ENCODE results near the gene DYRK4. TPM values are rescaled to one million over a fixed set of nuclear protein-coding genes. Genes with fewer than 3 reads are reported as not detected.

The DYRK4 gene
- total and polyA plus RNA-seq, 2 of the 13 experiments (the other 11 are each of a cell fraction or from before 2014, with no cell fraction given): 29.4 to 40.2 TPM

DNA sequence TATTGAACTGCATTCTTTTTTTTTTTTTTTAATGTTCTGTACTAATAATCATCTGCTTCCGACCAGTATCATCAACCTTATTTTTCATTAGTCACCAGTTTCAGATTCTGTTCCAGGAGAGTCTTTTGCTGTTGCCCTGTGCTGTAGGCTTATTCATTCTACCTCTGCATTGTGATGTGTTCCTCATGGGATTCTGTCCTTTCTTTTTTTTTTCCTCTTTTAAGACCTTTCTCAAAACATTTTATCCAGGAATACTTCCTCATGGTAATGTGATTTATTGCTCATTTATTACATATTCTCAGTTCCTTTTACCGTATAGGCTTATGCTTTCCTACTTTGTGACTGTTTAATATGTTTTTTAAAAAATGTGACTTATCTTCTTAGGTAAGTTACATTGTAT, 91.7 kb downstream of the DYRK4 start:
- no peak overlapping the region for H3K27ac ChIP-seq (ENCODE audit: extremely low read length, insufficient read depth, low read length)
- TF ChIP-seq, protein P1, sequence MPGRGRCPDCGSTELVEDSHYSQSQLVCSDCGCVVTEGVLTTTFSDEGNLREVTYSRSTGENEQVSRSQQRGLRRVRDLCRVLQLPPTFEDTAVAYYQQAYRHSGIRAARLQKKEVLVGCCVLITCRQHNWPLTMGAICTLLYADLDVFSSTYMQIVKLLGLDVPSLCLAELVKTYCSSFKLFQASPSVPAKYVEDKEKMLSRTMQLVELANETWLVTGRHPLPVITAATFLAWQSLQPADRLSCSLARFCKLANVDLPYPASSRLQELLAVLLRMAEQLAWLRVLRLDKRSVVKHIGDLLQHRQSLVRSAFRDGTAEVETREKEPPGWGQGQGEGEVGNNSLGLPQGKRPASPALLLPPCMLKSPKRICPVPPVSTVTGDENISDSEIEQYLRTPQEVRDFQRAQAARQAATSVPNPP (CRISPR knock-in tag; IDR thresholded peaks at IDR 0.05): no peak
- no peak for TF ChIP-seq ZEB1 (IDR thresholded peaks at IDR 0.05; ENCODE audit: insufficient replicate concordance, low read depth)
- TF ChIP-seq NR2F1 (CRISPR knock-in tag; IDR thresholded peaks at IDR 0.05): no peak
- no peak for TF ChIP-seq SALL2 (CRISPR knock-in tag; IDR thresholded peaks at IDR 0.05)
- no peak for TF ChIP-seq ZSCAN20 (CRISPR knock-in tag; IDR thresholded peaks at IDR 0.05; ENCODE audit: borderline replicate concordance)
- TF ChIP-seq ZSCAN29 (CRISPR knock-in tag; conservative IDR thresholded peaks at IDR 0.05): no peak
- no peak for TF ChIP-seq ZFP82 (CRISPR knock-in tag; IDR thresholded peaks at IDR 0.05; ENCODE audit: borderline replicate concordance)
- TF ChIP-seq MTERF4 (CRISPR knock-in tag; IDR thresholded peaks at IDR 0.05): no peak
- TF ChIP-seq MXD3 (CRISPR knock-in tag; IDR thresholded peaks at IDR 0.05): no peak
- no peak for TF ChIP-seq TMF1 (CRISPR knock-in tag; IDR thresholded peaks at IDR 0.05; ENCODE audit: low read depth)
- no peak for TF ChIP-seq GMEB2 (CRISPR knock-in tag; IDR thresholded peaks at IDR 0.05; ENCODE audit: low read depth)
- TF ChIP-seq HDAC1 (CRISPR knock-in tag; IDR thresholded peaks at IDR 0.05): no peak
- no peak for TF ChIP-seq KLF11 (CRISPR knock-in tag; IDR thresholded peaks at IDR 0.05)
- no peak for TF ChIP-seq NFAT5 (CRISPR knock-in tag; IDR thresholded peaks at IDR 0.05)
- no peak for TF ChIP-seq NFE2L1 (CRISPR knock-in tag; IDR thresholded peaks at IDR 0.05; ENCODE audit: borderline replicate concordance)
- intact Hi-C loops (cut with micrococcal nuclease; ENCODE audit: unreplicated experiment) (no loop called here), in situ Hi-C loops (cut with HindIII; ENCODE audit: extremely low pct_ligation_motif_present, low pct_unique_long_range_greater_than_20kb) (no loop called here)
- no peak overlapping the region for H2AFZ ChIP-seq (ENCODE audit: low read length)
- no TSS peak for BruUV-seq (replicated peaks)
- ATAC-seq (no peak), FAIRE-seq (no peak), DNase-seq (ENCODE audit: low spot score) (no peak)
- H3K4me3 ChIP-seq (replicated peaks in 1 of 3; ENCODE audit: insufficient read depth in 1 of 3, low read depth in 2 of 3, low read length in 3 of 3): no peak overlapping the region
- no peaks in the 10 kb centered on the region for H3K9me3 ChIP-seq (ENCODE audit: low read length)
- peaks cover 28% of the 10 kb centered on the region for H3K4me1 ChIP-seq (ENCODE audit: insufficient read depth, low read length)
- ChIA-PET CTCF (ENCODE audit: low intra/inter-chr PET ratio, low total read pairs) (no interaction called here), POLR2A (no interaction called here)
- WGBS (ENCODE audit: low lambda C conversion rate): 98% methylated on average over 2 of the region's 2 CpGs
- peaks cover 6 to 40% of the 10 kb centered on the region in 2 experiments for H3K36me3 ChIP-seq (replicated peaks in 1 of 2; ENCODE audit: control insufficient read depth in 1 of 2, insufficient read depth in 2 of 2, low read length in 2 of 2)
- peaks cover 43% of the 10 kb centered on the region for H3K79me2 ChIP-seq (ENCODE audit: insufficient read depth, low read length)
- H3K27me3 ChIP-seq (ENCODE audit: control insufficient read depth in 1 of 2, insufficient read depth in 2 of 2, low read length in 2 of 2): no peaks in the 10 kb centered on the region; a peak in 1 of 5 replicates
- H3K4me2 ChIP-seq (ENCODE audit: low read depth, low read length): no peak overlapping the region
- H3K9ac ChIP-seq (ENCODE audit: insufficient read depth, low read depth, low read length): no peak overlapping the region
- H4K20me1 ChIP-seq (ENCODE audit: insufficient read depth, low read length): no peaks in the 10 kb centered on the region
